Spleen (tissue), 11 donors: ENCODE results near the gene RNF126. TPM values are rescaled to one million over a fixed set of nuclear protein-coding genes. Genes with fewer than 3 reads are reported as not detected.
A peak's percentile ranks its signal among the peaks of the same experiment; 100 is the strongest.
"Not testable (repeated sequence)": the region's sequence is repeated elsewhere in the genome, so short reads cannot be mapped to it uniquely, and the experiment has no call there.

ENCODE experiments used
- DNase-seq: peaks from one replicate; pipeline ENCODE4 v3.0.0-alpha.2; 2020
- H3K27ac ChIP-seq, 8 donors: fragments of 200-600 bp; sonication (generic) in 7 of 8; 1 replicate in 4 of 8; 2 replicates in 4 of 8; pipeline versions ENCODE4 v1.5.0 to v1.8.0; 2016 to 2021; ENCODE audit warnings: inconsistent platforms in 4 of 8, mild to moderate bottlenecking in 4 of 8, moderate library complexity in 1 of 8
- H3K27me3 ChIP-seq, 7 donors: fragments of 200-600 bp; sonication (generic) in 6 of 7; replicated peaks in 1 of 7; 1 replicate in 4 of 7; 2 replicates in 3 of 7; pipeline versions ENCODE4 v1.5.0 to v1.8.0; 2016 to 2021; ENCODE audit warnings: inconsistent platforms in 3 of 7, mild to moderate bottlenecking in 1 of 7
- H3K36me3 ChIP-seq, 6 donors: fragments of 200-600 bp; sonication (generic) in 5 of 6; 1 replicate in 4 of 6; 2 replicates in 2 of 6; pipeline versions ENCODE4 v1.5.0 to v1.8.0; 2016 to 2021; ENCODE audit warnings: inconsistent platforms in 2 of 6
- H3K4me1 ChIP-seq, 6 donors: fragments of 200-600 bp; sonication (generic) in 5 of 6; 1 replicate in 3 of 6; 2 replicates in 3 of 6; pipeline versions ENCODE4 v1.5.0 to v1.8.0; 2016 to 2021; ENCODE audit warnings: inconsistent platforms in 3 of 6
- H3K4me3 ChIP-seq, 8 donors: fragments of 200-600 bp; sonication (generic) in 7 of 8; 1 replicate in 4 of 8; 2 replicates in 4 of 8; pipeline versions ENCODE4 v1.5.0 to v1.8.0; 2016 to 2021; ENCODE audit warnings: inconsistent platforms in 4 of 8, mild to moderate bottlenecking in 4 of 8, moderate library complexity in 2 of 8
- H3K9me3 ChIP-seq, 8 donors: fragments of 200-600 bp; sonication (generic) in 7 of 8; 1 replicate in 4 of 8; 2 replicates in 4 of 8; pipeline versions ENCODE4 v1.5.0 to v1.8.0; 2016 to 2021; ENCODE audit warnings: inconsistent platforms in 4 of 8
- POLR2A ChIP-seq, 3 donors: fragments of 450-650 bp; IDR thresholded peaks; one replicate each; pipeline ENCODE4 v1.5.1; 2017; ENCODE audit warnings: antibody characterized with exemption in 3 of 3, mild to moderate bottlenecking in 1 of 3
- POLR2AphosphoS5 ChIP-seq, 3 donors: sonication (generic); formaldehyde crosslinking; IDR thresholded peaks; one replicate each; pipeline ENCODE4 v1.5.1; 2017; ENCODE audit warnings: antibody characterized with exemption in 3 of 3
- WGBS, 5 donors: extraction: QIAGEN DNeasy Blood & Tissue Kit in 3 of 5; methylation state at CpG; one replicate each; pipeline versions ENCODE4 v1.1.5 to v1.1.7; 2013 to 2018; 5-methylcytosine and 5-hydroxymethylcytosine counted together
- intact Hi-C: fragments of 100-400 bp; cut with DNase I; formaldehyde crosslinking; loops from one replicate; pipeline ENCODE4 v1.15.0; 2023; ENCODE audit warnings: low total_unique reads
- polyA plus RNA-seq, 3 donors: library from polyadenylated mRNA; stranded (reverse); fragments of 200-250 nt; gene quantifications; one replicate each; pipeline ENCODE4 v1.2.1, GENCODE V29; 2013
- total RNA-seq, 7 donors: library from RNA; depleted of rRNA in 3 of 7; stranded (reverse); fragments of >200 nt in 3 of 7; fragmentation: NEBNext Ultra II Directional in 4 of 7; extraction: Animal tissue kit (Norgen Biotek cat#: 25700) in 4 of 7; gene quantifications; one replicate each; pipeline versions ENCODE4 v1.1.0 to v1.2.1, GENCODE V29; 2016 to 2021
- TF ChIP-seq, protein P1 (sequence below), 11 experiments: fragments of 200-600 bp in 7 of 11; fragments of 450-650 bp in 4 of 11; sonication (generic) in 4 of 11; IDR thresholded peaks in 8 of 11; conservative IDR thresholded peaks in 3 of 11; 1 replicate in 7 of 11; 2 replicates in 4 of 11; pipeline versions ENCODE4 v1.4.0 to v1.8.0; 2016 to 2021; ENCODE audit warnings: antibody characterized with exemption in 11 of 11, inconsistent platforms in 4 of 11, mild to moderate bottlenecking in 1 of 11
- donor health status: healthy with polysubstance abuse.
- donor health status: DM: no; HTN: no; CAD: no; lungs with moderate emphysema.
- donor health status: DM: no; HTN: no; CAD: no.
- donor health status: Bipolar disorder and iron deficiency.
- donor health status: healthy.
- donor health status: DM: no; HTN: no; CAD: no.
- donor health status: DM: yes; HTN: yes; CAD: no.

Gene RNF126
- total and polyA plus RNA-seq, 10 donors = 38.1 to 95.1 (median 54.8) TPM

- intact Hi-C loops = no loop called here
- Histone ChIP-seq H3K4me1 (peaks cover 10 to 42% (median 21%) of the 10 kb centered on the region in 6 donors), H3K9me3 (no peaks in the 10 kb centered on the region), H3K27me3 (no peaks in the 10 kb centered on the region), H3K36me3 (peaks cover 0 to 81% (median 42%) of the 10 kb centered on the region in 6 donors), H3K4me3 (no peak overlapping the region), H3K27ac (no peak overlapping the region)
- DNase-seq = no peak
- TF ChIP-seq, protein P1, sequence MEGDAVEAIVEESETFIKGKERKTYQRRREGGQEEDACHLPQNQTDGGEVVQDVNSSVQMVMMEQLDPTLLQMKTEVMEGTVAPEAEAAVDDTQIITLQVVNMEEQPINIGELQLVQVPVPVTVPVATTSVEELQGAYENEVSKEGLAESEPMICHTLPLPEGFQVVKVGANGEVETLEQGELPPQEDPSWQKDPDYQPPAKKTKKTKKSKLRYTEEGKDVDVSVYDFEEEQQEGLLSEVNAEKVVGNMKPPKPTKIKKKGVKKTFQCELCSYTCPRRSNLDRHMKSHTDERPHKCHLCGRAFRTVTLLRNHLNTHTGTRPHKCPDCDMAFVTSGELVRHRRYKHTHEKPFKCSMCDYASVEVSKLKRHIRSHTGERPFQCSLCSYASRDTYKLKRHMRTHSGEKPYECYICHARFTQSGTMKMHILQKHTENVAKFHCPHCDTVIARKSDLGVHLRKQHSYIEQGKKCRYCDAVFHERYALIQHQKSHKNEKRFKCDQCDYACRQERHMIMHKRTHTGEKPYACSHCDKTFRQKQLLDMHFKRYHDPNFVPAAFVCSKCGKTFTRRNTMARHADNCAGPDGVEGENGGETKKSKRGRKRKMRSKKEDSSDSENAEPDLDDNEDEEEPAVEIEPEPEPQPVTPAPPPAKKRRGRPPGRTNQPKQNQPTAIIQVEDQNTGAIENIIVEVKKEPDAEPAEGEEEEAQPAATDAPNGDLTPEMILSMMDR (IDR thresholded peaks at IDR 0.05 in 8 of 11, conservative IDR thresholded peaks at IDR 0.05 in 3 of 11) = peak in 4 of 11 experiments; percentile 14 to 40 (median 21)
- no peak for TF ChIP-seq POLR2A (IDR thresholded peaks at IDR 0.05)
- WGBS, 5 donors = 87 to 92% (median 88%) methylated on average over 13 to 19 of the region's 19 CpGs
Observed at GRCh38 chr19:628168-628567, 34.8 kb downstream of the RNF126 start.

- intact Hi-C loops = not testable (repeated sequence)
- 94 to 97% (median 95%) methylated on average over 7 of the region's 7 CpGs for WGBS, 5 donors
Observed at GRCh38 chr19:626566-626965, 36.4 kb downstream of the RNF126 start.

DNA sequence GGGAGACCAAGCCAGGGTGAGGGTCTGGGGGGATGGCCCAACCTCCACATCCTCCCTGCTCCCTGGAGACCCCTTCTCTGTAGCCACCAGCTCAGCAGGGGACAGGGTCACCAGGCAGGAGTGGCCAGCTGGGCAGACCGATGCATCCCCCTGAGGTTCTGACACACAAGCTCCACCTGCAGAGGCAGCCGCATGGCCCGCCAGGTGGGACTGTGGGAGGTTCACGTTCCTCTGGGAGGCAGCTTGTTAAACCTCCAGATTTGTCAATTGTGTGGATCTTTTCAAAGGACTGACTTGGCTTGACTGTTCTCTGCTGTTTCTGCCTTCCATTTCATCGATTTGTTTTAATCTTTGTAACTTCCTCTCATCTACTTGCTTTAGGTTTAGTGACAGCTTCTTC lies 37.8 kb downstream of the RNF126 start:
- no peak for DNase-seq
- intact Hi-C loops = no loop called here
- Histone ChIP-seq H3K36me3 (peaks cover 0 to 97% (median 67%) of the 10 kb centered on the region in 6 donors), H3K27me3 (no peaks in the 10 kb centered on the region), H3K9me3 (no peaks in the 10 kb centered on the region), H3K27ac (no peak overlapping the region), H3K4me1 (peaks cover 0 to 14% (median 0%) of the 10 kb centered on the region in 6 donors), H3K4me3 (no peak overlapping the region)
- 90 to 98% (median 95%) methylated on average over 5 of the region's 5 CpGs for WGBS, 5 donors
- TF ChIP-seq POLR2AphosphoS5 (IDR thresholded peaks at IDR 0.05) = no peak
- TF ChIP-seq POLR2A (IDR thresholded peaks at IDR 0.05) = no peak
- TF ChIP-seq, protein P1 (IDR thresholded peaks at IDR 0.05 in 8 of 11, conservative IDR thresholded peaks at IDR 0.05 in 3 of 11) = no peak

More at GRCh38 chr19:626566-626965, 36.4 kb downstream of the RNF126 start:
- not testable (repeated sequence) for DNase-seq, H3K27ac ChIP-seq, H3K27me3 ChIP-seq, H3K4me3 ChIP-seq, H3K9me3 ChIP-seq
- peaks cover 0 to 97% (median 57%) of the 10 kb centered on the region in 6 donors for H3K36me3 ChIP-seq
- peaks cover 0 to 26% (median 5%) of the 10 kb centered on the region in 6 donors for H3K4me1 ChIP-seq

- Histone ChIP-seq H3K27me3 (no peaks in the 10 kb centered on the region), H3K36me3 (peaks cover 0 to 97% (median 72%) of the 10 kb centered on the region in 6 donors), H3K4me1 (peaks cover 0 to 8% (median 0%) of the 10 kb centered on the region in 6 donors), H3K9me3 (no peaks in the 10 kb centered on the region), H3K27ac (no peak overlapping the region), H3K4me3 (no peak overlapping the region)
- DNase-seq = no peak
- TF ChIP-seq POLR2AphosphoS5 (IDR thresholded peaks at IDR 0.05) (no peak), POLR2A (IDR thresholded peaks at IDR 0.05) (no peak)
- TF ChIP-seq, protein P1 (IDR thresholded peaks at IDR 0.05 in 8 of 11, conservative IDR thresholded peaks at IDR 0.05 in 3 of 11) = no peak
- intact Hi-C loops = no loop called here
- WGBS, 5 donors = 93 to 97% (median 96%) methylated on average over 20 to 24 of the region's 24 CpGs
Observed at GRCh38 chr19:624433-625109, 38.4 kb downstream of the RNF126 start.
